Left kidney (tissue), 2 donors: Measurements from ENCODE around the gene KRTAP5-1. TPM values are rescaled to one million over a fixed set of nuclear protein-coding genes. Genes with fewer than 3 reads are reported as not detected.

Experiments used
- DNase-seq: peaks from one replicate; pipeline ENCODE4 v3.0.0-alpha.2; 2013
- polyA plus RNA-seq: library from polyadenylated mRNA; unstranded; fragments of 120-200 nt; gene quantifications from one replicate; pipeline ENCODE4 v1.2.1, GENCODE V29; 2013; ENCODE audit not compliant: insufficient read length

The KRTAP5-1 gene
- polyA plus RNA-seq, 1 donor: 0.35 TPM

DNA sequence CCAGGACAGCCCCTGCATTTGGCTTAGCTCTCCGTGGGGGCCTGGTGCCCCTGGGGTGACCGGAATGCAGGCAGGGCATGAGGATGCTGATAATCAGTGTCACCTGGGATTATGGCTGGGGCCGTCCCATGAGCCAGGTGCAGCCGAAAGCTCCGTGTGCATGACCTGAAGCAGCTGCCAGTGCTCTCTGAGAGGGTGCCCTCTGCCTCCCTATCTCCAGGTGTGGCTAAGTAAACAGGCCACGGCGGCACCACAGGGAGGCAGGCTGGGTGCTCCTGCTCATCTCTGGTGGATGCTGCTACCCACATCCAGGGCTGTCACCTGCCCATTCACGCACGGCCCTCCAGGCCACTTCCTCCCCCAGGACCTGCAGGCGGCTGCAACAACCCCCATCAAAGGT is 42.8 kb downstream of the KRTAP5-1 start:
- DNase-seq: no peak

DNA sequence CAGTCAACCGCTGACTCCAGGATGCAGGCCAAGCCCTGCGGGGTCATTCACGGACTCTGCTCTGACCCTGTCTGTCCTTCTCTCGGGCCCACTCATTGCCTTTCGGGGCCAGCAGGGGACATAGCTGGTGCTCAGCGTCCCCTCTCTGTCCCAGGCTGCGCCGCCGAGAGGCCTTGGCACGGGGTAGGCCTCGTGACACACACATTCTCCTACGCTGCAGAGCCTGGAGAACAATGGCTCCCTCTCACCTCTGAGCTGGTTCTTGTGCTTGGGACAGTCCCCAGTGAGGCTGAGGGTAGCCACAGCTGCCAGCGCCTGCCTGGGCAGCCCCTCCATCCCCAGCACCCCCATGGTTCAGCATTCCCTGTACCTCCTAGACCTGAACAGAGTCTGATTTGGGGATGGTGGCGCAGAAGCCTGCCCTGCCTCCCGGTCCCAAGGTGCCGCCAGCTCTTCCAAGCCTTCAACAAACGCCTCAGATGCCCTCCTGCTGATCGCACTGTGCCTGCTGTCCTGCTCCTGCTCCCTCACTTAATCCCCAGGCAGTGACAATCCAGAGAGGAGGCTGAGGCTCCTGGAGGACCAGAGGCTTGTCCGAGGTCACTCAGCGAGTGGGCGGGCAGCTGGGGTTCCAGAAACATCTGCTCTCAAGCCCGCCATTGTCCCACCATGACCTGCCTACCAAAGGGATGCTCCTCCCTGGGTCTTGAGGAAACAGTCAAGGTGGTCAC is 43.4 kb downstream of the KRTAP5-1 start:
- no peak for DNase-seq

DNA sequence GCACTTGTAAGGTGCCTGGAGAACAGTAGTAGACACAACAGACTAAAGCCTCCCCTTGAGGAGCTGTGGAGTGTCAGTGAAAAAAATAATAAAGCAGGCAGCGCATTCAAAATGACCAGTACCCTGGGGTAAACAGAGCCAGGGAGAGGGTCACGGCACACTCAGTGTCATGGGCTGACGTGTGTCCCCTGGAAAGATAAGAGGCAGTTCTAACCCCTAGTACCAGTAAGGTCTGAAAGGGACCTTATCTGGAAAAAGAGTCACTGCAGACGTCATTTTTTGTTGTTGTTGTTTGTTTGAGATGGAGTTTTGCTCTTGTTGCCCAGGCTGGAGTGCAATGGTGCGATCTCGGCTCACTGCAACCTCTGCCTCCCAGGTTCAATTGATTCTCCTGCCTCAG is 45.0 kb downstream of the KRTAP5-1 start:
- DNase-seq: no peak

GRCh38 chr11:1538153-1538552 is 46.9 kb downstream of the KRTAP5-1 start:
- DNase-seq: no peak

GRCh38 chr11:1536065-1536843 is 48.8 kb downstream of the KRTAP5-1 start:
- no peak for DNase-seq

DNA sequence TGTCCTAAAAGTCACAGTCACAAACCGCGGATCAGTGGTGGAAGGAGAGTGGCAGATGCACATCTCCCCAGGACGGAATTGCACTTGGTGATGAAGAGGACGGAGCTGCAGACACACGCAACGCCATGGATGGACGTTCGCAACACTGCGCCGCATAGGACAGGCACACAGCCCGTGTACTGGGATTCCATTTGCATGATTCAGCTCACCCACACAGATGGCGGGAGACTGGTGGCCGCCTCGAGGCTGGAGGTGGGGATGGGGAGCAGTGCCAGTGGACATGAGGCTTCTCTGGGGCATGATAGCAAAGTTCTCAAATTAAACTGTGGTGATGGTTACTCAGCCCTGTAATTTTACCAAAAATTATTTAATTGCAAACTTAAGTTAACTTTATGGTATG is 50.4 kb downstream of the KRTAP5-1 start:
- DNase-seq: no peak

Other genes with a start within 250 kb of the KRTAP5-1 start
- gene BRSK2, start 195.3 kb downstream of the KRTAP5-1 start, polyA plus RNA-seq: 0.90 TPM
- gene MOB2, start 98.5 kb downstream of the KRTAP5-1 start, polyA plus RNA-seq: 29.4 TPM
- 3.2 TPM for gene DUSP8, start 13.0 kb downstream of the KRTAP5-1 start, polyA plus RNA-seq
- not detected for gene KRTAP5-2, start 13.0 kb upstream of the KRTAP5-1 start, polyA plus RNA-seq
- not detected for gene KRTAP5-3, start 23.2 kb upstream of the KRTAP5-1 start, polyA plus RNA-seq
- gene KRTAP5-4, start 36.9 kb upstream of the KRTAP5-1 start, polyA plus RNA-seq: not detected
- gene KRTAP5-5, start 44.5 kb upstream of the KRTAP5-1 start, polyA plus RNA-seq: not detected
- not detected for gene KRTAP5-6, start 111.9 kb upstream of the KRTAP5-1 start, polyA plus RNA-seq
- gene IFITM10, start 165.3 kb upstream of the KRTAP5-1 start, polyA plus RNA-seq: 0.22 TPM
- gene CTSD, start 178.6 kb upstream of the KRTAP5-1 start, polyA plus RNA-seq: 198 TPM
- 0.18 TPM for gene SYT8, start 249.7 kb upstream of the KRTAP5-1 start, polyA plus RNA-seq